Bronchial smooth muscle cell (primary cell): ENCODE data around the gene GALK2. TPM values are rescaled to one million over a fixed set of nuclear protein-coding genes. Genes with fewer than 3 reads are reported as not detected.

ENCODE experiments used
- total RNA-seq: library from RNA; depleted of rRNA; stranded (reverse); fragments of >200 nt; gene quantifications from 2 replicates; pipeline ENCODE4 v1.2.1, GENCODE V29; 2014

GALK2 gene
- 57.5 and 86.6 TPM in 2 replicates for total RNA-seq

GRCh38 chr15:49169880-49170597 lies at the start of gene GALK2:
TSS of gene GALK2 (plus strand) at chr15:49170247. CDS start at chr15:49170323, 76 bp downstream.

GRCh38 chr15:49155110-49155833 lies 14.8 kb upstream of the GALK2 start, which contains the start of gene COPS2:
TSS of gene COPS2 (minus strand) at chr15:49155599. CDS start at chr15:49155578, 21 bp downstream.

Other genes with a start within 250 kb of the GALK2 start
- 4.2 and 5.0 TPM in 2 replicates for gene SHC4, start 206.3 kb upstream of the GALK2 start, total RNA-seq
- 17.8 and 23.2 TPM in 2 replicates for gene SECISBP2L, start 123.8 kb upstream of the GALK2 start, total RNA-seq
- 76.2 and 100 TPM in 2 replicates for gene COPS2, start 14.6 kb upstream of the GALK2 start, total RNA-seq